GM19452 (cell line): ENCODE data around the gene IGF1R.

Source experiments
- ATAC-seq: cut with Tn5 transposase; IDR thresholded peaks from one replicate; pipeline ENCODE4 v1.9.1; 2021; ENCODE audit not compliant: unreplicated experiment

Gene IGF1R

GRCh38 chr15:98700519-98700918 is 52.2 kb downstream of the IGF1R start:
- no peak for ATAC-seq

GRCh38 chr15:98703126-98703685 is 54.9 kb downstream of the IGF1R start:
- ATAC-seq = no peak

- ATAC-seq = no peak
These were observed 56.7 kb downstream of the IGF1R start for GRCh38 chr15:98705070-98705469.

GRCh38 chr15:98706387-98706786 is 58.0 kb downstream of the IGF1R start:
- no peak for ATAC-seq

- ATAC-seq = no peak
These were observed 58.6 kb downstream of the IGF1R start for GRCh38 chr15:98706986-98707385.

- no peak for ATAC-seq
These were observed 59.8 kb downstream of the IGF1R start for GRCh38 chr15:98708037-98708590.

GRCh38 chr15:98711810-98712209 is 63.5 kb downstream of the IGF1R start:
- ATAC-seq = no peak

- ATAC-seq = no peak
These were observed 64.7 kb downstream of the IGF1R start for GRCh38 chr15:98712845-98713584.

GRCh38 chr15:98713585-98714001 is 65.3 kb downstream of the IGF1R start:
- no peak for ATAC-seq

- ATAC-seq = no peak
These were observed 66.6 kb downstream of the IGF1R start for GRCh38 chr15:98714922-98715321.

- no peak for ATAC-seq
These were observed 67.1 kb downstream of the IGF1R start for GRCh38 chr15:98715401-98715800.

GRCh38 chr15:98715890-98716443 is 67.6 kb downstream of the IGF1R start:
- no peak for ATAC-seq

- no peak for ATAC-seq
These were observed 69.0 kb downstream of the IGF1R start for GRCh38 chr15:98717371-98717770.

GRCh38 chr15:98717942-98718341 is 69.6 kb downstream of the IGF1R start:
- no peak for ATAC-seq

- ATAC-seq = no peak
These were observed 70.2 kb downstream of the IGF1R start for GRCh38 chr15:98718426-98719136.

- no peak for ATAC-seq
These were observed 70.9 kb downstream of the IGF1R start for GRCh38 chr15:98719137-98719740.

- ATAC-seq = no peak
These were observed 71.7 kb downstream of the IGF1R start for GRCh38 chr15:98720031-98720430.

- no peak for ATAC-seq
These were observed 72.5 kb downstream of the IGF1R start for GRCh38 chr15:98720577-98721565.

GRCh38 chr15:98722209-98722608 is 73.9 kb downstream of the IGF1R start:
- no peak for ATAC-seq

GRCh38 chr15:98722645-98723044 is 74.3 kb downstream of the IGF1R start:
- ATAC-seq = no peak
